Measurements from ENCODE around the gene LRRC27.
"Not testable (repeated sequence)": the region's sequence is repeated elsewhere in the genome, so short reads cannot be mapped to it uniquely, and the experiment has no call there.

LRRC27 gene

DNA sequence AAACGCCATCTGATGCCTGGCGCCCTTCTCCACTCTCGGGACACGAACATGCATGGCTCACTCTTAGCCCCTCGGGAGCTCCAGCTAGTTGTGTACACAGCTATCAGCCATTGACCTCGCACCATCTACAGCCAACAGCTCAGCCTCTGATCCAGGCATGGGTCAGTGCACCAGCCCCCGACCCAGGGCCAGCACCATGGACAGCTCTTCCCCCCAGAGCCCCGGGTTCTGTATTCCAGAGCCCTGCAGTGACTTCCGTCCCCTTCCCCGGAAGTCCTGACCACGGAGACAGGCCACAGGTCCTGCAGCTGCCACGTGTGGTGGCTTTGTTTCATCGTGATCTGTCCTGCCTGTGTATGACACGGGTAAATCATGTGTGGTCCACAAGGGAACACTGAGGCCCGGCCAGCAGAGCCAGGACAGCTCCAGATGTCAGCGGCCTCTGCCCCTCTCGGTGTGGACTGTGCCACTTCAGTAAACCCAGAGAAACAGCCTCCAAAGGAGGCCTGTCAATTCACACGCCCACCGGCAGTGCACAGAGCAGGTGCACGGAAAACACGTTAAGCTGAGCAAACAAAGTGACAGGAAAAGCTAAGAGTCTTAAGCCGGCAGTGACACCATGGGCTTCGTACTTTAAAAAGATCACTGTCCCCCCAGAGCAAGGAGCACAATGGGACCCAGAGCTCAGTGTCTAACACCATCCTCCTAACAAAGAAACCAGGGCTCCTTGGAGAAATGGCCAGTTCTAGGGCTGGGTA lies 37.3 kb upstream of the LRRC27 start:
- Histone ChIP-seq H3K27ac (ENCODE audit: low read length) (no peak overlapping the region), H3K4me3 (ENCODE audit: low read length) (no peak overlapping the region), H3K36me3 (ENCODE audit: insufficient read depth, low read depth, low read length) (no peaks in the 10 kb centered on the region), H3K27me3 (ENCODE audit: insufficient read depth, low read length) (no peaks in the 10 kb centered on the region), H3K9me3 (ENCODE audit: insufficient read depth, low read depth, low read length) (no peaks in the 10 kb centered on the region), H3K9ac (ENCODE audit: low read depth, low read length) (no peak overlapping the region), H3K4me1 (ENCODE audit: insufficient read depth, low read length) (peaks cover 3% of the 10 kb centered on the region; the same call in 1 of the 2 replicates)

DNA sequence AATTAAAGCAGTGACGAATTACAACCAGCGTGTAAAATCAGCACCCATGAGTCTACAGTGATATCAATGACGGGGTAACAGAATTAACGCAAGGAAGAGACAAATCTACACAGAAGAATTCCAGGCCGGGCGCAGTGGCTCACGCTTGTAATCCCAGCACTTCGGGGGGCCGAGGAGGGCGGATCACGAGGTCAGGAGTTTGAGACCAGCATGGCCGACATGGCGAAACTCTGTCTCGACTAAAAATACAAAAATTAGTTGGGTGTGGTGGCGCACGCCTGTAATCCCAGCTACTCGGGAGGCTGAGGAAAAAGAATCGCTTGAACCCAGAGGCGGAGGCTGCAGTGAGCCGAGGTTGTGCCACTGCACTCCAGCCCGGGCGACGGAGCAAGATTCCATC lies 36.5 kb upstream of the LRRC27 start:
- not testable (repeated sequence) for H3K9me3 ChIP-seq (ENCODE audit: insufficient read depth, low read depth, low read length); H3K36me3 ChIP-seq (ENCODE audit: insufficient read depth, low read depth, low read length); H3K4me3 ChIP-seq (ENCODE audit: low read length); H3K27me3 ChIP-seq (ENCODE audit: insufficient read depth, low read length); H3K4me1 ChIP-seq (ENCODE audit: insufficient read depth, low read length); H3K9ac ChIP-seq (ENCODE audit: low read depth, low read length); H3K27ac ChIP-seq (ENCODE audit: low read length)

DNA sequence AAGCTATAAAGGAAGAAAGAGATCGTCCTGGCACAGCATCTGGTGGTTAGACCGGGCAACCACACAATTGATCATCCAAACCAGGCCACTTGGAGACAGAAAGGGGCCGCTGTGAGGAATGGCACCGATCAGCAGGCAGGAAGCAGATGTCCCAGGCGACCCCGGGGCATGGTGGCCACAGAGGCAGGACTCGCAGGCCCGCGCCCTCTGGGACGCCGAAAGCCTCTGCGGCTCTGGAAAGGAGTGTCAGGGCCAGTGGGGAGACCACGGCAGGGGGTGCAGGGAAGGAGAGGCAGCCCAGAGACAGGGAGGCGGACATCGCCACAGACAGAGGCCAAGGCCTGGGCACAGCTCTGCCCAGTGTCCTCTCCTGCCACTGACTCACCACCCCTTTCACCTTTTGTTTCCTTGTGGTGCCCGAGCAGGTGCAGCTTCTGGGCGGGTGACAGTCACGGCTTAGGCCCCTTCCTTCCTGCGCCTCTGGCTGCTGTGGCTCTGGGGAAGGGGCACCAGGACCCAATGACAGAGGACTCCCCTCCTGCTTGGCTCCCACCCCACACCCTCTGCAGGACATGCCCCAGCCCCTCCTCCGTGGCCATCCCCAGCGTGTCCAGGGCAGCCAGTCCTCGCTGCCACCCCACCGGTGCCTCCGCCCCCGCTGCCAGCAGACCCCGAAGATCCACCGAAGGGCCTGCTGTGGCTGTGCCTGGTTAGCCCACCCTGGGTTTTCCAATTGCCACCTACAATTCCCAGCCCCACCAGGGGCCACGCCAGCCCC lies 35.1 kb upstream of the LRRC27 start:
- H3K4me1 ChIP-seq (ENCODE audit: insufficient read depth, low read length): peaks cover 3% of the 10 kb centered on the region; the same call in 1 of the 2 replicates
- H3K27ac ChIP-seq (ENCODE audit: low read length): no peak overlapping the region
- H3K9ac ChIP-seq (ENCODE audit: low read depth, low read length): no peak overlapping the region
- H3K27me3 ChIP-seq (ENCODE audit: insufficient read depth, low read length): no peaks in the 10 kb centered on the region
- no peaks in the 10 kb centered on the region for H3K9me3 ChIP-seq (ENCODE audit: insufficient read depth, low read depth, low read length)
- H3K4me3 ChIP-seq (ENCODE audit: low read length): no peak overlapping the region
- H3K36me3 ChIP-seq (ENCODE audit: insufficient read depth, low read depth, low read length): no peaks in the 10 kb centered on the region

DNA sequence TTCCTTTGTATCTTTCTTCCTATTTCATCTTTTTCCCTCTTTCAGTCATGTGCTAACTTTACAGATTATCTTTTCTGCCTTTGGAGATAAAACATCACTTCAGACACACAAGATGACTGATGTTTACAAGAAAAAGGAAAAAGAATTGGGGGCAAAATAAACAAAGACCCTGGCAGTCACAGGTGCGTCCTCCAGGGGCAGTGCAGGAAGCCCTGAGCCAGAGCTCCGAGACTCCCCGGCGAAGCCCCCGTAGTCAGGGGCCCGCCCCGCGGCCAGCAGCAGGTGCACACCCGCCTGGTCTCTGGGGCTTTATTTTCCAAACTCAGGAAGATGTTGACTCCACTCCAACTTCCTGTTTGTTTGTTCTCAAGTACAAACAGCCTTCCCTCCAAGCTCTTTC lies 34.5 kb upstream of the LRRC27 start:
- Histone ChIP-seq H3K4me3 (ENCODE audit: low read length) (no peak overlapping the region), H3K27ac (ENCODE audit: low read length) (no peak overlapping the region), H3K27me3 (ENCODE audit: insufficient read depth, low read length) (no peaks in the 10 kb centered on the region), H3K9me3 (ENCODE audit: insufficient read depth, low read depth, low read length) (no peaks in the 10 kb centered on the region), H3K36me3 (ENCODE audit: insufficient read depth, low read depth, low read length) (no peaks in the 10 kb centered on the region), H3K9ac (ENCODE audit: low read depth, low read length) (no peak overlapping the region), H3K4me1 (ENCODE audit: insufficient read depth, low read length) (peaks cover 3% of the 10 kb centered on the region; the same call in 1 of the 2 replicates)

DNA sequence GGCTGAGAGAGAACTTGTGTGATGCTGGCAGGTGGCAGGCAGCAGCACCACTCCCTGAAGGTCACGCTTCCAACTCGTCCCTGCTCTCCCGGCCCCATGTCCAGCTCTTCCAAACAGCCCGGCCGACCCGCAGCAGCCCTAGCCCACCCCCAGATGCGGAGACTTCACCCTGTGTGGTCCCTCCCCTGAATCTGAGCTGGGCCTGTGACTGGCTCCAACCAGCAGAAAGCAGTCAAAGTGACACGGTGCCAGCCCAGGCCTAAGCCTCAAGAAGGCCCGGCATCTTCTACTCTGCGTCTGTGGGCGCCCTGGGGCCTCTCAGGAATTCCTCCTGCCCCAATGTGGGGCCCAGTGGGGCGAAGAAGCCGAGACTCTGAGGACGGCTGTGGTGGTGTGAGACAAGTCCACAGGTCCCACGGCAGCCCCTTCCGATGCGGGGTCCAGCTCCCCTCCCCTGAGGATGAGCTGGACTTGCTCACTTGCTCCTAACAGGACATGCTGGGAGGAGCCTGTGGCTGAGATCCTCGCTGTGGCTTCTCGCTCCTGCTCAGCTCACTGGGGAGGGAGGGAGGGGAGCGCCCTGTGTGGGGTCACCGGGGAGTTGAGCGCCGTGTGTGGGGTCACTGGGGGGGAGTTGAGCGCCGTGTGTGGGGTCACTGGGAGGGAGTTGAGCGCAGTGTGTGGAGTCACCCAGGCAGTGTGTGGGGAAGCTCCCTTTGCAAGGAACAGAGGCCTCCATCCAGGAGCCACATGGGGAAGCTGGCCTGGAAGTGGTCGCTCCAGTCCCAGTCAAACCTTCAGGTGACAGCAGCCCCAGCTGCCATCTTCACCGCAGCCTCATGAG lies 33.7 kb upstream of the LRRC27 start:
- no peaks in the 10 kb centered on the region for H3K27me3 ChIP-seq (ENCODE audit: insufficient read depth, low read length)
- H3K4me1 ChIP-seq (ENCODE audit: insufficient read depth, low read length): peaks cover 2% of the 10 kb centered on the region; the same call in 1 of the 2 replicates
- no peaks in the 10 kb centered on the region for H3K36me3 ChIP-seq (ENCODE audit: insufficient read depth, low read depth, low read length)
- H3K27ac ChIP-seq (ENCODE audit: low read length): no peak overlapping the region
- no peaks in the 10 kb centered on the region for H3K9me3 ChIP-seq (ENCODE audit: insufficient read depth, low read depth, low read length)
- no peak overlapping the region for H3K4me3 ChIP-seq (ENCODE audit: low read length)
- H3K9ac ChIP-seq (ENCODE audit: low read depth, low read length): no peak overlapping the region

DNA sequence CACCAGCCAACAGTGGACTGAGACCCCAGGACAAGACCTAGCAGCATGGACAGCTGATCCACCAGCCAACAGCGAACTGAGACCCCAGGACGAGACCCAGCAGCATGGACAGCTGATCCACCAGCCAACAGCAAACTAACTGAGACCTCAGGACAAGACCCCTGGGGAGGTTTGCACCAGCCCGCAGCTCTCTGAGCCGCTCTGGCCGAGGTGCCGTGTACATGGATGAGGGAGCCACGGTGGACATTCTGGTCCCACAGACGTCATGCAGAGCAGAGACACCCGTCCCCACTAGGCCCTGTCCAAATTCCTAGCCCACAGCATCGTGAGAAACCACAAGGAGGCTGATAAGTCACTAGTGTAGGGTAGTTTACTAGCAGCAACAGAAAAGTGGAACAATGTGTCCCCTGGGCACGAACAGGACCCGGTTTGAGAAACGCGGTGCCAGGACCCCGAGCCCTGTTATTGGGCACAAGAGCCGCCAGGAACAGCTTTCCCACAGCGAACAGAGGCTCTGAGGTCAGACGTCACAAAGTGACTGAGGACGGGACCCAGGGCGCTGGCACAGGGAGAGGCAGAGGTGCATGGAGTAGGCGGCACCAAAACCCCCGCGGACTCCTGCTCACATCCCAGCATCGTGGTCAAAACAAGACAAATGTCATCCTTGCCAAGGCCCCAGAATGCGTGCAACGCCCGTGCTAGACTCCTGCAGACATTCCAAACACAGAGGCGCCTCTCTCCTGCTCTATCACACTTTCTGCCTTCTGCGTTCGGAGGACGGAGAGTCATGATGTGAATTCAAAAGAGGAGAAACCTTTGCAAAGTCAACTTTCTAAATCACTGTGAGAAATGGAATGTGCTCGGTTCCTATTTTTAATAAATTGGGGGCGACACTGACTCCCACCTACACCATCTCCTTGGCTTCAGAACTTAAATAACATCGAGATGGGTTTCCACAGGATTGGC lies 32.3 kb upstream of the LRRC27 start:
- H3K9me3 ChIP-seq (ENCODE audit: insufficient read depth, low read depth, low read length): no peaks in the 10 kb centered on the region
- H3K36me3 ChIP-seq (ENCODE audit: insufficient read depth, low read depth, low read length): no peaks in the 10 kb centered on the region
- no peak overlapping the region for H3K4me3 ChIP-seq (ENCODE audit: low read length)
- H3K27me3 ChIP-seq (ENCODE audit: insufficient read depth, low read length): 0 out of 2 replicates have a peak, but pooled peaks cover 1% of the 10 kb centered on the region
- no peak overlapping the region for H3K9ac ChIP-seq (ENCODE audit: low read depth, low read length)
- no peak overlapping the region for H3K27ac ChIP-seq (ENCODE audit: low read length)
- H3K4me1 ChIP-seq (ENCODE audit: insufficient read depth, low read length): no peaks in the 10 kb centered on the region; the same call in 1 of the 2 replicates

DNA sequence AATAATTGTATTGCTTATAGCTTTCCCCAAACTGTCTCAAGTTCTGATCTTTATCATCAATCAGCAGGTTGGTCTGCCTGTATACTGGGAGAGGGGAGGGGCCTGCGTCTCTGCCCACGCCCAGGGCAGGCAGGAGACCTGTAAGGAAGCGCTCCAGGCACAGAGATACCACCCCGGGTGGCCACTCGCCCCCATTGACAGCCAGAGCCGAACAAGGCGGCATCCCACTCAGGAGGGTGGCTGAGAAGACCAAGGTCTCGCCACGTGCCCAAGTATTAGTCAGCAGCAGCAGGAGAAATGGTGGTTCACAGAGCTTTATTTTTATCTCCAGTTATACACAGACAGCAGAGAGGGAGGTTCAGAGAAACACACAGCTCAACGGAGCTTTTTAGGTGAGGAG lies 31.4 kb upstream of the LRRC27 start:
- Histone ChIP-seq H3K9me3 (ENCODE audit: insufficient read depth, low read depth, low read length) (0 out of 2 replicates have a peak, but pooled peaks cover 2% of the 10 kb centered on the region), H3K4me3 (ENCODE audit: low read length) (no peak overlapping the region), H3K36me3 (ENCODE audit: insufficient read depth, low read depth, low read length) (no peaks in the 10 kb centered on the region), H3K27ac (ENCODE audit: low read length) (no peak overlapping the region), H3K9ac (ENCODE audit: low read depth, low read length) (no peak overlapping the region), H3K27me3 (ENCODE audit: insufficient read depth, low read length) (peaks cover 9% of the 10 kb centered on the region), H3K4me1 (ENCODE audit: insufficient read depth, low read length) (no peaks in the 10 kb centered on the region; the same call in 1 of the 2 replicates)

DNA sequence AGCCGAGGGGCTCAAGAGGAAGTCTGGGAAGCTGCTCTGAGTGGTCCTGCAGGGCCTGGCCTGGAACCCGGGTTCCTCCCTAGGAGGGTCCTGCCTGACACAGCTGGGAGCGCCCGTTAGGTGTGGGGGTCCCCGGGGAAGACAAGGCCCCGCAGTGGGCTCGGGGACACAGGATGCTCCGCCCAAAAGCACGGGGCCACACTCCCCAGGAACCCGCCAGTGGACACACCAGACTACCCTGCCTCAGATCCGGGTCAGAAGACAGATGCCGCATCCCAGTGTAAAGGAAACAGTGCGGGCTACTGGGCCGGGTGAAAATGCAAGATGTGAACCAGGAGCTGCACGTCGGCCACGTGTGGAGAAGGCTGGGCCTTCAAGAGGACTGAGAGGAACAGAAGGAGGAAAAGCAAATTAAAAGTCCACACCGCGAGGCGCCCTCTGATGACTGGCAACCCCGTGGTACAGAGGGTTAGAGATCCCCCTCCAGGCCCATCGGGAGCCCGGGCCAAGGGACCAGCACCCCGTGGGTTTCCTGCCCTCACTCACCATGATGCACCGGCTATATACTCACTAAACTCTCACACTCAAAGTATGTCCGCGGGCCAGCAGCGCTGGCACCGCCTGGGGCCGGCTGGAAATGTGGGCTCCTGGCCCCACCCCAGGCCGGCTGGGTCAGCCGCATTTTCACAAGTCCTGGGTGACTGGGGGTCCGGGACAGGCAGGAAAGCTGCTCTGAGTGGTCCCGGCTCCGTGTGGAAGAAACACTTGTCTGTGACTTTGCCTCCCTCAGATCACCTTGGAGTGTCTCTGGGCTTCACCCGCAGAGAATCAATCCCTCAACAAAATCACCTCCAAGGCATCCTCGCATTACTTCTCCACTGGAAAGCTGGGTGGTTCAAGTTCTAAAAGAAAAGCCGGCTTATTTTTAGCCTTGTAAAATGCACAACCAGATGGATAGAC lies 30.3 kb upstream of the LRRC27 start:
- Histone ChIP-seq H3K9me3 (ENCODE audit: insufficient read depth, low read depth, low read length) (peaks cover 7% of the 10 kb centered on the region; the same call in 1 of the 2 replicates), H3K9ac (ENCODE audit: low read depth, low read length) (no peak overlapping the region), H3K4me1 (ENCODE audit: insufficient read depth, low read length) (no peaks in the 10 kb centered on the region; the same call in 1 of the 2 replicates), H3K27ac (ENCODE audit: low read length) (no peak overlapping the region), H3K4me3 (ENCODE audit: low read length) (no peak overlapping the region), H3K36me3 (ENCODE audit: insufficient read depth, low read depth, low read length) (no peaks in the 10 kb centered on the region), H3K27me3 (ENCODE audit: insufficient read depth, low read length) (peaks cover 19% of the 10 kb centered on the region)

DNA sequence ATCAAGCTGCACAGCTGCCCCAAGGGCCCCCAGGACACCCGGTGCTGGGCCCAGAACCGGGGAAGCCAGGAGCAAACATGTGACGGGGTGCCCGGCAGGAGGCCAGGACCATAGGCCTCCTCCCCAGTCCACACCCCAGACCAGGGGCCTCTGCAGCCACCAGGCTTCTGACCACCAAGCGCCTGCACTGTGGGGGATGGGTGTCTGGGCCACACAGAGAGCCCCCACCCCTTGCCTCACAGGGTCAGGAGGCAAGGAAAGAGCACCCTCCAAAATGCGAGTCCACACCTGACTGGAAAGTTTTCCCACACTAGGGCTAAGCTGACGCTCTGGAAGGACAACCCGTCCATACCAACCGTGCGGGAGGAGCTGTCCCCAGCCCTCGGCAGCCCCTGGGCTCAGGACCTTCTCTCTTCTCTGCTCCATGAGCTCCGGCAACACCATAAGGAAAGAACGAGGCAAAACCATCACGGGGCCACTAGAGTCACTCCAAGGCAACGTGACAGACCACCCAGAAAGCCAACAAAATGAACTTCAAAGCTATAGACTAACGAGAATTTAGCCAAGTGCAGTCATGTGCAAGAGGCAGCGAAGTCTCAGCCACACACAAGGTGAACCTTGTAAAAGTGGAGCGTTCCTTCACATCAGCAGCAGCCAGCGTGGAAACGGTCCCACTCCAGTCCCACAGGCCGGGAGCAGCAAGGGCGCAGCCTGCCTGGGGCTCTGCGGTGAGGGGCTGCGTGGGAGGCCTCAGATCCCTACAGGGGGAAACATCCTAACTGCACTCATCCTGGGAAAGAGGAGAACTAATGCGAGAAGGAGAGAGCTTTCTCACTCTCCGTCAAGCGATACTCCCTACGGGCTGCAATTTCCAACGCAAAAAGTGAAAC lies 29.3 kb upstream of the LRRC27 start:
- peaks cover 26% of the 10 kb centered on the region for H3K27me3 ChIP-seq (ENCODE audit: insufficient read depth, low read length)
- H3K4me1 ChIP-seq (ENCODE audit: insufficient read depth, low read length): no peaks in the 10 kb centered on the region; the same call in 1 of the 2 replicates
- no peaks in the 10 kb centered on the region for H3K36me3 ChIP-seq (ENCODE audit: insufficient read depth, low read depth, low read length)
- no peak overlapping the region for H3K9ac ChIP-seq (ENCODE audit: low read depth, low read length)
- H3K9me3 ChIP-seq (ENCODE audit: insufficient read depth, low read depth, low read length): peaks cover 7% of the 10 kb centered on the region; the same call in 1 of the 2 replicates
- H3K4me3 ChIP-seq (ENCODE audit: low read length): no peak overlapping the region
- no peak overlapping the region for H3K27ac ChIP-seq (ENCODE audit: low read length)

Data from iPS-20b (cell line).